Measurements from ENCODE around the gene TMEM33.
A peak's percentile ranks its signal among the peaks of the same experiment; 100 is the strongest.

Gene TMEM33

DNA sequence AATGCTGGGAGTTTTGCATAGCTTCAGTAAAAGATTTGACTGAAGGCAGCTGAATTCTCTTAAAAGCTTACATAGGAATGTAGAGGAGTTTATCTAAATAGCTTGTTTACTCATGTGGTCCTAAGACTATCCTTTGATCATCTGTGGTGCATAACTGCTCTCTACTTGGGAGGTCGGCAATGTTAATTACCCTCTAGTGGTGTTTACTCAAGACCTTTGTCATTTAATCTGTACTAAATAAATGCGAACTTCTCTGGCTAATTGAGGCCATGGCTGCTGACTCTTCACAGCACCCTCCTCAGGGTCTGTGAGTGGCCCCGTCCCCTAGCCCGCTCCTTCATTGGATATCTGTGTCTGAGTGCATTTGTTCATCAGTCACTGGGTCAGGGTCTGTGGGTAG lies 13.8 kb upstream of the TMEM33 start:
- H3K4me3 ChIP-seq: no peak overlapping the region
- TF ChIP-seq, protein P1, sequence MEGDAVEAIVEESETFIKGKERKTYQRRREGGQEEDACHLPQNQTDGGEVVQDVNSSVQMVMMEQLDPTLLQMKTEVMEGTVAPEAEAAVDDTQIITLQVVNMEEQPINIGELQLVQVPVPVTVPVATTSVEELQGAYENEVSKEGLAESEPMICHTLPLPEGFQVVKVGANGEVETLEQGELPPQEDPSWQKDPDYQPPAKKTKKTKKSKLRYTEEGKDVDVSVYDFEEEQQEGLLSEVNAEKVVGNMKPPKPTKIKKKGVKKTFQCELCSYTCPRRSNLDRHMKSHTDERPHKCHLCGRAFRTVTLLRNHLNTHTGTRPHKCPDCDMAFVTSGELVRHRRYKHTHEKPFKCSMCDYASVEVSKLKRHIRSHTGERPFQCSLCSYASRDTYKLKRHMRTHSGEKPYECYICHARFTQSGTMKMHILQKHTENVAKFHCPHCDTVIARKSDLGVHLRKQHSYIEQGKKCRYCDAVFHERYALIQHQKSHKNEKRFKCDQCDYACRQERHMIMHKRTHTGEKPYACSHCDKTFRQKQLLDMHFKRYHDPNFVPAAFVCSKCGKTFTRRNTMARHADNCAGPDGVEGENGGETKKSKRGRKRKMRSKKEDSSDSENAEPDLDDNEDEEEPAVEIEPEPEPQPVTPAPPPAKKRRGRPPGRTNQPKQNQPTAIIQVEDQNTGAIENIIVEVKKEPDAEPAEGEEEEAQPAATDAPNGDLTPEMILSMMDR (IDR thresholded peaks at IDR 0.05): no peak
- no peak for DNase-seq (ENCODE audit: low spot score)
- no peak overlapping the region for H3K27ac ChIP-seq

DNA sequence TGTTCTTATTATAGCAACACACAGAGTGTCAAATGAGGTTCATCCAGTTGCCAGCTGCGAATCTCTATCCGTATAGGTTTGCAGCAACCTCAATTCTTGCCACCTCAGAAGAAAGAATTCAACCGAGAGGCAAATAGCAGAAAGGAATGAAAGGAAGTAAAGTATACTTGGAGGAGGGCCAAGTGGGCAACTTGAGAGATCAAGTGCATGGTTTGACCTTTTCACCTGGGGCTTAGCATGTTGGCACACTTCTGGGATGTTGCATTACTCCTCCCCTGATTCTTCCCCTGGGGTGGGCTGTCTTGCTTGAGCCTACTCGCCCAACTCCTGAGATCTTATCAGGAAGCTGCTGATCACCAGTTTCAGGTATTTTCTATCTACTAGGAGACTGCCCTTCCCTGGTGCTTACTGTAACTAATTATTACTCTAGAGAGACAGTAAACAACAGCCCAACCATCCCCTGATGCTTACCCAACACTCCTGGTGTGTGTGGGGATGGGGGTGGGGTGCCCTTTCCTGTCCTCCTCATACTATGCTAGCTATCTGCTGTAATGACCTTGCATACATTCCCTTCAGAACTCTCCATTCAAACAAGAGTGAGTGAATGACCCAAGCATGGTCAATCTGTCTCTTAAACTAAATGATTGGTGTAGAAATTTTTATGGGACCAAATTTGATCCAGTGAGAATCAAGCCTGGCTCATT lies 7.3 kb upstream of the TMEM33 start:
- no peak for DNase-seq (ENCODE audit: low spot score)
- H3K27ac ChIP-seq: no peak overlapping the region
- TF ChIP-seq, protein P1 (IDR thresholded peaks at IDR 0.05): no peak
- H3K4me3 ChIP-seq: no peak overlapping the region

DNA sequence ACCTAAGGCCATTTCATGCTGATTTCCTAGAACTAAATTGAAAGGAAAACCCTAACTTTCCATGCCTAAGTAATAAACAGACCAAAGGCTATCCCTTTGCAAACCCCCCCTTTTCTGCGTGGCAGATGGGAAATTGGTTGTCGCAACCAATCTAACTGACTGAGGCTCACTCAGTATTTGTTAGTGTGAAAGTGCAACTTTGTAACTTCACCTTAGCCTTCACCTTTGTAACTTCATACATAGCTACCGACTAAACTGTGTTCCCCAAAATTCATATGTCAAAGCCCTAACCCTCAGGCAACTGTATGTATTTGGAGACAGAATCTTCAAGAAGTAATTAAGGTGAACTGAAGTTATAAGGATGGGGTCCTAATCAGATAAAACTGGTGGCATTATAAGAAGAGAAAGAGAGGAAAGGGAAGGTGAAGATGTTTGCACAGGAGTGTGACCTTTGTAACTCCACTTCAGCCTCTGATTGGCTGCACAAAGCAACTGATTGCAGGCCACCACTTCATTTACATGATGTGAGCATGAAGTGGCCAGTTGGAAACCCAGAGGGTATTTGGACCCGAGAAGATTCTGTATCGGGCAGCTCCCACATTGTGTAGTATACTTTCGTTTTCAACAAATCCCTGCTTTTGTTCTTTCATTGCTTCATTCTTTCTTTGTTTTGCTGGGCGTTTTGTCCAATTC lies 4.9 kb upstream of the TMEM33 start:
- Histone ChIP-seq H3K4me3 (no peak overlapping the region), H3K27ac (no peak overlapping the region)
- TF ChIP-seq, protein P1 (IDR thresholded peaks at IDR 0.05): no peak
- DNase-seq (ENCODE audit: low spot score): no peak

DNA sequence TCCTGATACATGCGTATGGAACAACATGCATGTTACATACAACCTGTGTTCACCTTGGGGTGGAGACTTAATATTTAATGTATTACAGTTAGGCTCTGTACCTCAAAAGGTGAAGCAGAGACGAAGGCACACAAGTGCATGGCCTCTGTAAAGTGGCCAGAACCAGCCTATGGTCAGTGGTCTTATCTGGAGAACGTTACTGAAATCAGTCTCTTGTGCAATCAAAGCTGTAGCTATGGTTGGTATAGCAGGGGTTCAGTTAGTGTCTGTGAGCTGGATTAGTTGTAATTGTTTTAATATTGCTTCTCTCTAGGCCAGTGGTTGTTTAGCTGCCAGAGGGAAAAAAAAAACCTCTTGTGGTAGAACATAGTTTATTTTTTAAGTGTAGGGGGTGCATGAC lies 2.2 kb upstream of the TMEM33 start:
- DNase-seq (ENCODE audit: low spot score): no peak
- Histone ChIP-seq H3K27ac (no peak overlapping the region), H3K4me3 (no peak overlapping the region)
- TF ChIP-seq, protein P1 (IDR thresholded peaks at IDR 0.05): no peak

DNA sequence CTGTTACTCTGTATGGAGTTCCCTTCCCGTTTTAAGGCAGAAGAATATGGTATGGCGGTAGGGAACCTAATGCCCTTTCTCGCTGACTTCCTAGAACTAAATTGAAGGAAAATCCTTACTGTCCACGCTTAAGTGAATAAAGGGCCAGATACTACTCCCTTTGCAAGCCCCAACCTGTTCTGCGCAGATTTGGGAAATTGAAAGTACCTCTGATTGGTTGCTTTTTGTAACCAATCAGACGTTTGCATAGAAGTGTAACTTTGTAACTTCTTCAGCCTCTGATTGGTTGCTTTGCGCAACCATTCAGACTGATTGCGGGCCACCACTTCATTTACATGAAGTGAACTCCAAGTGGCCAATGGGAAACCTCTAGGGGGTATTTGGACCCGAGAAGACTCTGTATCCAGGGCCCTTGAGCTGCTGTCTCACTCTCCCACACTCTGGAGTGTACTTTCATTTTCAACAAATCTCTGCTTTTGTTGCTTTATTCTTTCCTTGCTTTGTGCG lies 1.2 kb upstream of the TMEM33 start:
- Histone ChIP-seq H3K27ac (no peak overlapping the region), H3K4me3 (peak overlapping the region; percentile 81)
- no peak for DNase-seq (ENCODE audit: low spot score)
- TF ChIP-seq, protein P1 (IDR thresholded peaks at IDR 0.05): no peak

DNA sequence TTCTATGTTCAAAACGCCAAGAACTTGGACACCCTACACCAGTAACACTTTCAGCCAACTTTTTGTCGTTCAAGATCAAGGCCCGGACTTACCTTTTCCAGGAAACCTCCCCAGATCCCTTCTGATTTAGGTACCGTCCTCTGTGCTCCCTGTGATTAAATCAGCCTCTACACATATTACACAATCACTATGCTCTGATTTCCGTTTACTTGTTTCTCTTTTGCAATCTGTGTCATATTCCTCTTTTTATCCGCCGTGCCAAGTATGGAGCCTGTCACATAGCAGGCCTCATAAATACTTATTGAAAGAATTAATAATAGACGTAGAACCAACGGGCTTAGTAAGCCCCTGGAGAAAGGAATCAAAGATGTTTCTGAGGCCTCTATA lies 722 bp upstream of the TMEM33 start:
- peak overlapping the region in 1 of 2 donors; percentile 80 for H3K27ac ChIP-seq
- no peak for DNase-seq (ENCODE audit: low spot score)
- peak overlapping the region; percentile 81 for H3K4me3 ChIP-seq
- TF ChIP-seq, protein P1 (IDR thresholded peaks at IDR 0.05): no peak

DNA sequence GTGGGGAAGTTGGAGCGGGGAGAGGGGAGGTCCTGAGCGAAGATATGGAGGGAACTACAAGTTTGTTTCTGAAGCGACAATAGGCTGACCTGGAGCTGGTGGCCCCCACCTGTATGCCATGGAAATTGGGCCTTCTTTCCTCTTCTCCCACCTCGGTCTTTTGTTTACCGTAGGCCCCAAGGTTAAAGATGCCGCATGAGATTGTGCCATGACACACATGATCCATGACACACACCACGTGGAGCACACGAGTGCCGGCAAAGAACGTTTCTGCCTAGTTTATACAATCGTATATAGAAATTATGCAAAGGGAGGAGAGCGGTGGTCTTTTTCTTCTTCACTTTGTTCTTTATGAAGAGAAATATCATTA lies 408 bp downstream of the TMEM33 start:
- DNase-seq (ENCODE audit: low spot score): no peak
- Histone ChIP-seq H3K4me3 (peak overlapping the region; percentile 81), H3K27ac (peak overlapping the region; percentile 50 to 80)
- TF ChIP-seq, protein P1 (IDR thresholded peaks at IDR 0.05): no peak

Data from coronary artery (tissue), 2 donors.